GM12878 (cell line): Measurements from ENCODE around the gene AEN.

Experiments used
- BCLAF1 ChIP-seq: fragments of 450-650 bp; IDR thresholded peaks from 2 replicates; pipeline ENCODE4 v1.6.1; 2017; ENCODE audit warnings: antibody characterized with exemption, mild to moderate bottlenecking, moderate library complexity
- CTCF ChIP-seq, 3 experiments: IDR thresholded peaks in 2 of 3; conservative IDR thresholded peaks in 1 of 3; 2 replicates each; pipeline ENCODE4 v1.5.1; 2011; ENCODE audit warnings: low read depth in 3 of 3, low read length in 3 of 3, mild to moderate bottlenecking in 3 of 3, control low read depth in 2 of 3, moderate library complexity in 2 of 3, inconsistent platforms in 1 of 3, mixed read lengths in 1 of 3; ENCODE audit not compliant: control insufficient read depth in 2 of 3, insufficient read depth in 1 of 3; ENCODE audit errors: extremely low read depth in 1 of 3
- EZH2 ChIP-seq: IDR thresholded peaks from 2 replicates; pipeline ENCODE4 v1.6.1; 2012; ENCODE audit warnings: low read depth, mild to moderate bottlenecking, control low read depth, inconsistent platforms, low read length, borderline replicate concordance; ENCODE audit not compliant: control insufficient read depth
- GABPA ChIP-seq: IDR thresholded peaks from 2 replicates; pipeline ENCODE4 v1.6.1; 2014; ENCODE audit warnings: antibody characterized with exemption, low read depth, mild to moderate bottlenecking, inconsistent platforms
- MXI1 ChIP-seq: fragments of 150-350 bp; IDR thresholded peaks from 2 replicates; pipeline ENCODE4 v1.6.1; 2011; ENCODE audit warnings: low read depth, mild to moderate bottlenecking, inconsistent platforms, low read length, improper control_type of control experiment
- RELB ChIP-seq: fragments of 450-650 bp; IDR thresholded peaks from 2 replicates; pipeline ENCODE4 v1.6.1; 2017; ENCODE audit warnings: low read depth, mild to moderate bottlenecking, moderate library complexity
- ZNF274 ChIP-seq: IDR thresholded peaks from one replicate; pipeline ENCODE4 v1.8.0; 2011; ENCODE audit not compliant: insufficient read length, insufficient read depth

- TF ChIP-seq CTCF (IDR thresholded peaks at IDR 0.05 in 2 of 3, conservative IDR thresholded peaks at IDR 0.05 in 1 of 3; ENCODE audit: control insufficient read depth in 2 of 3, extremely low read depth in 1 of 3, insufficient read depth in 1 of 3, low read depth in 3 of 3, low read length in 3 of 3), result no peak
- no peak for TF ChIP-seq GABPA
- no peak for TF ChIP-seq MXI1
- TF ChIP-seq RELB, result no peak; the same call in 1 of the 2 replicates
- no peak for TF ChIP-seq EZH2
- no peak for TF ChIP-seq BCLAF1
- TF ChIP-seq ZNF274, result no peak
Observed at GRCh38 chr15:88615303-88616107, 5.6 kb upstream of the AEN start.
